Psoas muscle (tissue), 8 donors: ENCODE data around the gene MMS22L. TPM values are rescaled to one million over a fixed set of nuclear protein-coding genes. Genes with fewer than 3 reads are reported as not detected.

Experiments used
- ATAC-seq, 4 donors: fragments of 200-7000 bp; cut with Tn5 transposase; one replicate each; pipeline ENCODE4 v1.9.1; 2020; ENCODE audit warnings: moderate library complexity in 3 of 4, mild to moderate bottlenecking in 2 of 4
- DNase-seq, 2 donors: peaks; one replicate each; pipeline ENCODE4 v3.0.0-alpha.2; 2020
- H3K27ac ChIP-seq: fragments of 200-600 bp; one replicate; pipeline ENCODE4 v1.8.0; 2022
- H3K27me3 ChIP-seq, 3 donors: fragments of 200-600 bp in 1 of 3; one replicate each; pipeline versions ENCODE4 v1.6.1 to v1.8.0; 2013 to 2022; ENCODE audit warnings: low read length in 2 of 3, mild to moderate bottlenecking in 2 of 3, moderate library complexity in 1 of 3; ENCODE audit not compliant: insufficient read depth in 3 of 3
- H3K36me3 ChIP-seq, 2 donors: fragments of 200-600 bp in 1 of 2; one replicate each; pipeline versions ENCODE4 v1.6.1 to v1.8.0; 2013 to 2022; ENCODE audit warnings: low read depth in 1 of 2, mild to moderate bottlenecking in 1 of 2, moderate library complexity in 1 of 2; ENCODE audit not compliant: insufficient read depth in 1 of 2
- H3K4me1 ChIP-seq: fragments of 200-600 bp; one replicate; pipeline ENCODE4 v1.8.0; 2022
- H3K4me3 ChIP-seq: fragments of 200-600 bp; one replicate; pipeline ENCODE4 v1.8.0; 2022; ENCODE audit warnings: mild to moderate bottlenecking
- H3K9me3 ChIP-seq: fragments of 200-600 bp; one replicate; pipeline ENCODE4 v1.8.0; 2022
- CTCF ChIP-seq: fragments of 200-600 bp; IDR thresholded peaks from one replicate; pipeline ENCODE4 v1.8.0; 2022; ENCODE audit warnings: antibody characterized with exemption
- WGBS, 3 donors: extraction: QIAGEN DNeasy Blood & Tissue Kit; methylation state at CpG; one replicate each; pipeline versions ENCODE4 v1.1.6 to v1.1.7; 2013; 5-methylcytosine and 5-hydroxymethylcytosine counted together
- intact Hi-C, 2 donors: fragments of 100-400 bp; cut with DNase I; formaldehyde crosslinking; loops; one replicate each; pipeline versions ENCODE4 v1.11.0 to v1.14.2; 2022
- polyA plus RNA-seq, 3 donors: library from polyadenylated mRNA; stranded (reverse); fragments of 200-250 nt; gene quantifications; one replicate each; pipeline ENCODE4 v1.2.3, GENCODE V29; 2013
- total RNA-seq, 4 donors: library from RNA; stranded (reverse); fragmentation: NEBNext Ultra II Directional in 2 of 4; extraction: Animal tissue kit (Norgen Biotek cat#: 25700) in 2 of 4; gene quantifications; one replicate each; pipeline versions ENCODE4 v1.2.1 to v1.2.4, GENCODE V29; 2021 to 2023
- donor health status: healthy with polysubstance abuse.
- donor health status: DM: no; HTN: no; CAD: no; lungs with moderate emphysema.
- donor health status: Bipolar disorder and iron deficiency.
- donor health status: healthy.
- donor health status: DM: yes; HTN: yes; CAD: no.
- donor health status: DM: no; HTN: no; CAD: no.
- donor health status: DM: no; HTN: no; CAD: no.
- donor health status: DM: yes; HTN: yes; CAD: no.

The MMS22L gene
- total and polyA plus RNA-seq, 7 donors, result 0.31 to 1.6 (median 1.1) TPM

GRCh38 chr6:97288188-97288587 is 5.2 kb upstream of the MMS22L start:
- Histone ChIP-seq H3K36me3 (no peaks in the 10 kb centered on the region), H3K4me3 (no peak overlapping the region), H3K27me3 (no peaks in the 10 kb centered on the region), H3K4me1 (no peaks in the 10 kb centered on the region), H3K27ac (no peak overlapping the region), H3K9me3 (no peaks in the 10 kb centered on the region)
- no peak for TF ChIP-seq CTCF
- ATAC-seq (no peak), DNase-seq (no peak)
- intact Hi-C loops, result loop anchor here in 1 of 2 donors (10.0 kb wide), 1 partner anchor 393 kb away; the partner anchor contains the start of gene NDUFAF4

GRCh38 chr6:97282238-97282725 is 734 bp downstream of the MMS22L start:
- intact Hi-C loops, result loop anchor here in 1 of 2 donors (10.0 kb wide), 1 partner anchor 387 kb away; the partner anchor contains the start of gene NDUFAF4
- Histone ChIP-seq H3K4me1 (no peaks in the 10 kb centered on the region), H3K9me3 (no peaks in the 10 kb centered on the region), H3K4me3 (peak overlapping the region; percentile 98), H3K27me3 (no peaks in the 10 kb centered on the region), H3K36me3 (no peaks in the 10 kb centered on the region), H3K27ac (peak overlapping the region; percentile 30)
- no peak for TF ChIP-seq CTCF
- WGBS, 3 donors, result 3 to 4% (median 3%) methylated on average over 13 of the region's 13 CpGs
- ATAC-seq (no peak), DNase-seq (no peak)

- ATAC-seq (no peak), DNase-seq (no peak)
- intact Hi-C loops, result loop anchor here in 1 of 2 donors (10.0 kb wide), 1 partner anchor 386 kb away; the partner anchor contains the start of gene NDUFAF4
- WGBS, 3 donors, result 87 to 97% (median 92%) methylated on average over 1 of the region's 1 CpG
- Histone ChIP-seq H3K4me3 (no peak overlapping the region), H3K27me3 (no peaks in the 10 kb centered on the region), H3K9me3 (no peaks in the 10 kb centered on the region), H3K4me1 (no peaks in the 10 kb centered on the region), H3K27ac (no peak overlapping the region), H3K36me3 (peaks cover 0 to 3% of the 10 kb centered on the region in 2 donors)
- TF ChIP-seq CTCF, result no peak
These were observed 2.2 kb downstream of the MMS22L start for GRCh38 chr6:97280766-97281165.

DNA sequence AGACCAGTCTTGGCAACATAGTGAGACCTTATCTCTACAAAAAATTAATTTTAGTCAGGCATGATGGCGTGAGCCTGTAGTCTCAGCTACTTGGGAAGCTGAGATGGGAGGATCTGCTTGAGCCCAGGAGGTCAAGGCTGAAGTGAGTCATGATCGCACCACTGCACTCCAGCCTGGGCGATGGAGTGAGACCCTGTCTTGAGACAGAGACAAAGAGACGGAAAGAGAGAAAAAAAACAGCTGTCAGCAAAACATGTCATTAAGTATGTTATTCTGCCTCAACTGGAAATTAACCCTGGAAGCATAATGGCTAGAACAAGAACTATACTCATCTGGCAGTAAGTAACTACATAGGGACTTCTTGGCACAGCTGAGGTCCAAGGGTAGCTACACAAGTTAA is 7.2 kb downstream of the MMS22L start:
- no peak for TF ChIP-seq CTCF
- intact Hi-C loops, result no loop called here
- H3K27me3 ChIP-seq, result no peaks in the 10 kb centered on the region
- no peak overlapping the region for H3K27ac ChIP-seq
- peaks cover 0 to 25% of the 10 kb centered on the region in 2 donors for H3K36me3 ChIP-seq
- ATAC-seq (no peak), DNase-seq (no peak)
- H3K4me1 ChIP-seq, result no peaks in the 10 kb centered on the region
- WGBS, 3 donors, result 95 to 97% (median 95%) methylated on average over 4 of the region's 4 CpGs
- no peaks in the 10 kb centered on the region for H3K9me3 ChIP-seq
- H3K4me3 ChIP-seq, result no peak overlapping the region

GRCh38 chr6:97269821-97270220 is 13.2 kb downstream of the MMS22L start:
- DNase-seq (no peak), ATAC-seq (no peak)
- Histone ChIP-seq H3K4me1 (no peaks in the 10 kb centered on the region), H3K4me3 (no peak overlapping the region), H3K36me3 (peaks cover 3 to 55% of the 10 kb centered on the region in 2 donors), H3K9me3 (no peaks in the 10 kb centered on the region), H3K27me3 (no peaks in the 10 kb centered on the region), H3K27ac (no peak overlapping the region)
- WGBS, 3 donors, result 94 to 100% (median 98%) methylated on average over 1 of the region's 1 CpG
- intact Hi-C loops, result no loop called here
- TF ChIP-seq CTCF, result no peak
